Activated CD4-positive, alpha-beta T cell treated with anti-CD3 and anti-CD28 coated beads, Interleukin-2, amount 10 ng/mL, durations not matched to agents 7 days and 5 days (primary cell): Measurements from ENCODE around the gene RFX1. TPM values are rescaled to one million over a fixed set of nuclear protein-coding genes. Genes with fewer than 3 reads are reported as not detected.

Source experiments
- CTCF ChIA-PET: fragments of 350-600 bp; sonication (Branson Sonifier 250); formaldehyde crosslinking; loops from one replicate; lab custom pipeline; 2021; ENCODE audit warnings: antibody characterized with exemption; lab: Charles Lee
- POLR2A ChIA-PET: fragments of 350-600 bp; sonication (Branson Sonifier 250); formaldehyde crosslinking; loops from one replicate; lab custom pipeline; 2021; ENCODE audit warnings: antibody characterized with exemption; lab: Charles Lee
- DNase-seq: peaks from one replicate; pipeline ENCODE4 v3.0.0-alpha.2; 2020
- H3K27ac Mint-ChIP-seq: one replicate; pipeline ENCODE4 v1.8.0; 2021; ENCODE audit warnings: mild to moderate bottlenecking, moderate library complexity, mixed read lengths
- H3K27me3 Mint-ChIP-seq: one replicate; pipeline ENCODE4 v1.8.0; 2021; ENCODE audit warnings: mixed read lengths
- H3K36me3 Mint-ChIP-seq: one replicate; pipeline ENCODE4 v1.8.0; 2021; ENCODE audit warnings: low read depth, mixed read lengths
- H3K4me1 Mint-ChIP-seq: one replicate; pipeline ENCODE4 v1.8.0; 2021; ENCODE audit warnings: mixed read lengths
- H3K4me3 Mint-ChIP-seq: one replicate; pipeline ENCODE4 v1.8.0; 2021; ENCODE audit warnings: mild to moderate bottlenecking, moderate library complexity, mixed read lengths
- H3K9me3 Mint-ChIP-seq: one replicate; pipeline ENCODE4 v1.8.0; 2021; ENCODE audit warnings: mixed read lengths
- total RNA-seq, 2 experiments: library from RNA; stranded (reverse); gene quantifications; one replicate each; pipeline ENCODE4 v1.2.3, GENCODE V29; 2021

The RFX1 gene
- total RNA-seq, 2 experiments from 2014 or later, result 19.1 to 19.9 TPM

- ChIA-PET POLR2A (interaction anchor here (0.8 kb wide), 1 partner anchor 61 kb away, joined by 8 read pairs; no protein-coding TSS in a partner anchor), CTCF (interaction anchor here (0.5 kb wide), 1 partner anchor 275 kb away, joined by 4 read pairs; no protein-coding TSS in a partner anchor)
- Mint-ChIP-seq H3K36me3 (peaks cover 44% of the 10 kb centered on the region), H3K27ac (no peak overlapping the region), H3K4me1 (peaks cover 3% of the 10 kb centered on the region), H3K27me3 (no peaks in the 10 kb centered on the region), H3K9me3 (peaks cover 6% of the 10 kb centered on the region), H3K4me3 (no peak overlapping the region)
- no peak for DNase-seq
Measured at GRCh38 chr19:13917888-13918406, 88.2 kb downstream of the RFX1 start.

- no peaks in the 10 kb centered on the region for H3K9me3 Mint-ChIP-seq
- CTCF ChIA-PET, result interaction anchor here (0.6 to 0.7 kb wide), 2 partner anchors 9 to 467 kb away, joined by 3 read pairs; partner anchors contain the start of gene ADGRE5
- peaks cover 30% of the 10 kb centered on the region for H3K36me3 Mint-ChIP-seq
- no peak for DNase-seq
- H3K4me3 Mint-ChIP-seq, result no peak overlapping the region
- H3K27me3 Mint-ChIP-seq, result no peaks in the 10 kb centered on the region
- no peaks in the 10 kb centered on the region for H3K4me1 Mint-ChIP-seq
- POLR2A ChIA-PET, result no interaction called here
- no peak overlapping the region for H3K27ac Mint-ChIP-seq
Measured at GRCh38 chr19:13914777-13915176, 91.3 kb downstream of the RFX1 start.

GRCh38 chr19:13913352-13913751, 92.8 kb downstream of the RFX1 start:
- Mint-ChIP-seq H3K36me3 (peaks cover 28% of the 10 kb centered on the region), H3K27me3 (no peaks in the 10 kb centered on the region), H3K27ac (no peak overlapping the region), H3K4me3 (no peak overlapping the region), H3K9me3 (no peaks in the 10 kb centered on the region), H3K4me1 (no peaks in the 10 kb centered on the region)
- POLR2A ChIA-PET, result no interaction called here
- CTCF ChIA-PET, result no interaction called here
- DNase-seq, result no peak

Other genes with a start within 250 kb of the RFX1 start
- 10 to 100 TPM; 46.2 to 46.6 TPM for gene MRI1, start 241.8 kb downstream of the RFX1 start, total RNA-seq
- gene C19orf53, start 231.9 kb downstream of the RFX1 start, total RNA-seq, result 10 to 100 TPM; 91.3 to 92.5 TPM
- gene ZSWIM4, start 210.9 kb downstream of the RFX1 start, total RNA-seq, result 1 to 10 TPM; 6.0 to 6.2 TPM
- gene NANOS3, start 129.2 kb downstream of the RFX1 start, total RNA-seq, result under 1 TPM in 1 of 2 experiments, not detected in 1; 0.48 TPM
- 1 to 10 TPM; 6.3 to 8.0 TPM for gene BRME1, start 100.2 kb downstream of the RFX1 start, total RNA-seq
- gene CC2D1A, start 100.1 kb downstream of the RFX1 start, total RNA-seq, result 10 to 100 TPM; 36.5 to 39.3 TPM
- under 1 TPM; 0.17 to 0.58 TPM for gene PODNL1, start 67.9 kb downstream of the RFX1 start, total RNA-seq
- 10 to 100 TPM; 80.3 to 85.4 TPM for gene DCAF15, start 53.8 kb downstream of the RFX1 start, total RNA-seq
- not detected for gene RLN3, start 21.8 kb upstream of the RFX1 start, total RNA-seq
- gene IL27RA, start 25.4 kb upstream of the RFX1 start, total RNA-seq, result 10 to 100 TPM; 66.5 to 70.3 TPM
- not detected for gene PALM3, start 55.8 kb upstream of the RFX1 start, total RNA-seq
- gene MISP3, start 66.5 kb upstream of the RFX1 start, total RNA-seq, result under 1 TPM; 0.67 to 0.69 TPM
- gene C19orf67, start 79.5 kb upstream of the RFX1 start, total RNA-seq, result not detected
- gene SAMD1, start 84.4 kb upstream of the RFX1 start, total RNA-seq, result 10 to 100 TPM; 80.7 to 84.5 TPM
- 10 to 100 TPM; 50.6 to 56.8 TPM for gene PRKACA, start 111.4 kb upstream of the RFX1 start, total RNA-seq
- gene ASF1B, start 130.3 kb upstream of the RFX1 start, total RNA-seq, result 100 to 1,000 TPM; 119 to 131 TPM
- gene ADGRL1, start 199.8 kb upstream of the RFX1 start, total RNA-seq, result 10 to 100 TPM; 12.5 to 14.0 TPM